ENCODE measurements around the gene LBP. TPM values are rescaled to one million over a fixed set of nuclear protein-coding genes. Genes with fewer than 3 reads are reported as not detected.

The LBP gene
- total and polyA plus RNA-seq, 7 donors = 1.1 to 167 (median 38.8) TPM

DNA sequence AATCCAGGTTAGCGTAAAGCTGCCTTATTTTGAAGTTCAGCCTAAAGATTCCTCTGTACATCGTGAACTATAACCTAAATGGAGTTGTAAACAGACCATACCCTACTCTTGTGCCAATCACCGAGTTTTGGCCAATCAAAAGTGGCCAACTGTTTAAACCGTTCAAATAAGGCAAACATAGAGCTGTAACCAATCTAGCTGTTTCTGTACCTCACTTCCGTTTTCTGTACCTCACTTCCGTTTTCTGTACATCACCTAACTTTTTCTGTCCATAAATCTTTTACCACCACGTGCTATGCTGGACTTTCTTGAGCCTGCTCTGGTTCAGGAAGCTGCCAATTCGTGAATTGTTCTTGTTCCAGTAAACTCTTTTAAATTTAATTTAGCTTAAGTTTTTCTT lies 39.7 kb downstream of the LBP start:
- TF ChIP-seq, protein P1, sequence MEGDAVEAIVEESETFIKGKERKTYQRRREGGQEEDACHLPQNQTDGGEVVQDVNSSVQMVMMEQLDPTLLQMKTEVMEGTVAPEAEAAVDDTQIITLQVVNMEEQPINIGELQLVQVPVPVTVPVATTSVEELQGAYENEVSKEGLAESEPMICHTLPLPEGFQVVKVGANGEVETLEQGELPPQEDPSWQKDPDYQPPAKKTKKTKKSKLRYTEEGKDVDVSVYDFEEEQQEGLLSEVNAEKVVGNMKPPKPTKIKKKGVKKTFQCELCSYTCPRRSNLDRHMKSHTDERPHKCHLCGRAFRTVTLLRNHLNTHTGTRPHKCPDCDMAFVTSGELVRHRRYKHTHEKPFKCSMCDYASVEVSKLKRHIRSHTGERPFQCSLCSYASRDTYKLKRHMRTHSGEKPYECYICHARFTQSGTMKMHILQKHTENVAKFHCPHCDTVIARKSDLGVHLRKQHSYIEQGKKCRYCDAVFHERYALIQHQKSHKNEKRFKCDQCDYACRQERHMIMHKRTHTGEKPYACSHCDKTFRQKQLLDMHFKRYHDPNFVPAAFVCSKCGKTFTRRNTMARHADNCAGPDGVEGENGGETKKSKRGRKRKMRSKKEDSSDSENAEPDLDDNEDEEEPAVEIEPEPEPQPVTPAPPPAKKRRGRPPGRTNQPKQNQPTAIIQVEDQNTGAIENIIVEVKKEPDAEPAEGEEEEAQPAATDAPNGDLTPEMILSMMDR (IDR thresholded peaks at IDR 0.05) = no peak
- DNase-seq (no peak), ATAC-seq (no peak)
- Histone ChIP-seq H3K4me1 (no peaks in the 10 kb centered on the region), H3K9me3 (no peaks in the 10 kb centered on the region), H3K4me3 (no peak overlapping the region), H3K36me3 (ENCODE audit: insufficient read depth in 1 of 2, low read depth in 1 of 2) (no peaks in the 10 kb centered on the region), H3K27me3 (ENCODE audit: insufficient read depth in 3 of 3, low read length in 2 of 3) (no peaks in the 10 kb centered on the region), H3K27ac (no peak overlapping the region)
- intact Hi-C loops (cut with DNase I) = no loop called here
- 81 to 89% (median 87%) methylated on average over 8 of the region's 8 CpGs for WGBS, 3 donors

DNA sequence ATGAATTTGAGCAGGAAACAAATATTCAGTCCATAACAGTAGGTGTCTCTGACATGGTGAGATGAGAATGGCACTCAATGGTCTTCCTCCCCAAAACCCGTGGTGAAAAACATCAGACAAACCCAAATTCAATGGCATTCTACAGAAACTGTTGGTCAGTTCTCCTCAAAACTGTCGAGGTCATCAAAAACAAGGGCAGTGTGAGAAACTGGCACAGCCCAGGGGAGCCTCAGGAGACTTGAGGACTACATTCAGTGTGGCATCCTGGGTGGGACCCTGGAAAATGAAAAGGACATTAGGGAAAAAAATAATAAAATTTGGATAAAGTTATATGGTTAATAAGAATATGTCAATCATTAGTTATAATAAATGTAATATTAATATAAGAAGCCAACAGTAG lies 40.6 kb downstream of the LBP start:
- Histone ChIP-seq H3K4me3 (no peak overlapping the region), H3K27me3 (ENCODE audit: insufficient read depth in 3 of 3, low read length in 2 of 3) (no peaks in the 10 kb centered on the region), H3K9me3 (no peaks in the 10 kb centered on the region), H3K36me3 (ENCODE audit: insufficient read depth in 1 of 2, low read depth in 1 of 2) (no peaks in the 10 kb centered on the region), H3K4me1 (no peaks in the 10 kb centered on the region), H3K27ac (no peak overlapping the region)
- WGBS, 3 donors = 64 to 81% (median 71%) methylated on average over 2 of the region's 2 CpGs
- TF ChIP-seq, protein P1 (IDR thresholded peaks at IDR 0.05) = no peak
- DNase-seq (no peak), ATAC-seq (no peak)
- intact Hi-C loops (cut with DNase I) = no loop called here

DNA sequence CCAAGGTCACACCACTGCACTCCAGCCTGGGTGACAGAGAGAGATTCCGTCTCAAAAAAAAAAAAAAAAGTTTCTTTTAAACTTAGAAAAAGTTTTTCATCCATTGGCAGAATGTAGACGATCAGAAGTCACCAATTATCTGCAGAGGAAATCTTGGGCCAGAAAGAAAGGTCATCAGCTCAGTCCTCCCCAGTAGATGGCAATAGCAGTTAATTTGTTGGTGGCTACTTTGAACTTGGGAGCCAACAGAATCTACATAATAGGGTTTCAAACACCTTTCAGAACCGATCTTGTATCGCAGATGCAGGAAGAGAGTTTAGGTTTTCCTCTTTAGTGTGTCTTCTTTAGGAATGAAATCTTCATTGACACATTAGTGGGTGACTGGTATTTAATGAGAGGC lies 41.7 kb downstream of the LBP start:
- ATAC-seq (no peak), DNase-seq (no peak)
- TF ChIP-seq, protein P1 (IDR thresholded peaks at IDR 0.05) = no peak
- H3K27ac ChIP-seq = no peak overlapping the region
- H3K27me3 ChIP-seq (ENCODE audit: insufficient read depth in 3 of 3, low read length in 2 of 3) = no peaks in the 10 kb centered on the region
- H3K9me3 ChIP-seq = no peaks in the 10 kb centered on the region
- no peak overlapping the region for H3K4me3 ChIP-seq
- intact Hi-C loops (cut with DNase I) = no loop called here
- no peaks in the 10 kb centered on the region for H3K4me1 ChIP-seq
- no peaks in the 10 kb centered on the region for H3K36me3 ChIP-seq (ENCODE audit: insufficient read depth in 1 of 2, low read depth in 1 of 2)
- WGBS, 3 donors = 58 to 74% (median 63%) methylated on average over 4 of the region's 4 CpGs

DNA sequence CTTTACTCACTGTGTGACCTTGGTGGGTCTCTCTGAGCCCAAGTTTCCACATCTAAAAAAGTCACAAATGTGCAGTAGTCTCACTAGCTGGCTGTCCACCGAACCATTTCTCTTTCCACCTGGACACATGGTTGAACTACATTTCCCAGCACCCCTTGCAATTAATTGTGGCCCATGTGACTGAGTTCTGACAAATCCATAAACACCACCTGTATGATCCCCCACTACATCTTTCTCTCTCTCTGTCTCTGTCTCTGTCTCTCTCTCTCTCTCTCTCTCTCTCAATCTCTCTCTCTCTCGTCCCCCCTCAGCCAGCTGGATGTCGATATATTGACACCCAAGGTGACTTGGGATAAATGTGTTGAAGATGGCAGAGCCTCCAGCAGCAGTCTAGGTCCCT lies 46.1 kb downstream of the LBP start:
- Histone ChIP-seq H3K27me3 (ENCODE audit: insufficient read depth in 3 of 3, low read length in 2 of 3) (no peaks in the 10 kb centered on the region), H3K27ac (no peak overlapping the region), H3K9me3 (no peaks in the 10 kb centered on the region), H3K4me3 (no peak overlapping the region), H3K4me1 (no peaks in the 10 kb centered on the region), H3K36me3 (ENCODE audit: insufficient read depth in 1 of 2, low read depth in 1 of 2) (no peaks in the 10 kb centered on the region)
- intact Hi-C loops (cut with DNase I) = no loop called here
- DNase-seq = no peak
- peak in 1 of 4 donors; percentile 41 for ATAC-seq
- TF ChIP-seq, protein P1 (IDR thresholded peaks at IDR 0.05) = no peak
- 63 to 70% (median 70%) methylated on average over 3 of the region's 3 CpGs for WGBS, 3 donors

DNA sequence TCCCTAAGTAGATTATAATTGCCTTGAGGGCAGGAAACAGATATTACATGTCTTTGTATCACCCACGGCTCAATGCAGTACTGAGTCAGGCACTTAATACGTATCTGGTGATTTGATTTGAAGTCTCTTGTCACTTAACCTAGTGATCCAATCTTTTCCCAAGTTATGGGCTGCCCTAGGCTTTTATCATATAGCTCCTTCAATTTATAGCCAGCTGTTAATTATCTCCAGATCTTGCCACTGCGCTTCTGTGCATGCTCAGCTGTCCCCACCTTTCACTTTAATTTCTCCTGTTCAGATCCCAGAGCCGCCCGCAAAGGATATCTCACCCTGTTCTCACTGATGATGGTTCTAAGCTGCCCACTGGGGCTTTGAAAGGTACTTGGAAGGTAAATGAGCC lies 47.0 kb downstream of the LBP start:
- Histone ChIP-seq H3K36me3 (ENCODE audit: insufficient read depth in 1 of 2, low read depth in 1 of 2) (no peaks in the 10 kb centered on the region), H3K27me3 (ENCODE audit: insufficient read depth in 3 of 3, low read length in 2 of 3) (no peaks in the 10 kb centered on the region), H3K27ac (no peak overlapping the region), H3K9me3 (no peaks in the 10 kb centered on the region), H3K4me3 (no peak overlapping the region), H3K4me1 (no peaks in the 10 kb centered on the region)
- TF ChIP-seq, protein P1 (IDR thresholded peaks at IDR 0.05) = no peak
- ATAC-seq (no peak), DNase-seq (no peak)
- 76 to 78% (median 78%) methylated on average over 5 of the region's 5 CpGs for WGBS, 3 donors
- intact Hi-C loops (cut with DNase I) = no loop called here

Measured in psoas muscle (tissue), 8 donors.